ENCODE measurements around the gene EFCAB6. TPM values are rescaled to one million over a fixed set of nuclear protein-coding genes. Genes with fewer than 3 reads are reported as not detected.
A peak's percentile ranks its signal among the peaks of the same experiment; 100 is the strongest.

Gene EFCAB6
- total RNA-seq, 6 donors from 2014 or later: 2.4 to 94.3 (median 6.6) TPM

DNA sequence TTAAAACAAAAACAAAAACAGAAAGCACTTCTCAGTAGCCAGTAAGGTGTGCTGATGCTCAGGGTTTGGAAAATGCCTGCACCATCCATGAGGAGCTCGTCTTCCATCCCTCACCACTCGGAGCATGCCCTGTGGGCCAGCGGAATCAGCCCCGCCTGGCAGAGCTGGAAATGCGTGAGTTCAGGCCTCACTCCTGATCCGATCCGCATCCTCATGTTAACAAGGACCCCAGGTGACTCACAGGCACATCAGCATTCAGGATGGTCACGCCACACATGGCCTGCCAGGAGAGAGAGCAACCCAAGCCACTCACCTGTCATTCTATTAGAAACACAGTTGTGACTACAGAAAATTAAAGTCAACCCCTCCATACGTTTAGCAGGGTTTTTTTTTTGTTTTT is 211.8 kb downstream of the EFCAB6 start:
- DNase-seq (peak in 1 of 2 donors; percentile 41), ATAC-seq (ENCODE audit: low FRiP score in 2 of 2) (no peak)
- H3K27me3 ChIP-seq: no peaks in the 10 kb centered on the region
- H3K4me1 ChIP-seq: no peaks in the 10 kb centered on the region
- no peaks in the 10 kb centered on the region for H3K36me3 ChIP-seq
- 84 to 87% methylated on average over 9 of the region's 9 CpGs for WGBS, 2 donors
- H3K27ac ChIP-seq: no peak overlapping the region
- no peak overlapping the region for H3K4me3 ChIP-seq
- TF ChIP-seq EP300 (IDR thresholded peaks at IDR 0.05) (no peak), POLR2A (IDR thresholded peaks at IDR 0.05) (no peak), POLR2AphosphoS5 (IDR thresholded peaks at IDR 0.05) (no peak)
- H3K9me3 ChIP-seq: no peaks in the 10 kb centered on the region

DNA sequence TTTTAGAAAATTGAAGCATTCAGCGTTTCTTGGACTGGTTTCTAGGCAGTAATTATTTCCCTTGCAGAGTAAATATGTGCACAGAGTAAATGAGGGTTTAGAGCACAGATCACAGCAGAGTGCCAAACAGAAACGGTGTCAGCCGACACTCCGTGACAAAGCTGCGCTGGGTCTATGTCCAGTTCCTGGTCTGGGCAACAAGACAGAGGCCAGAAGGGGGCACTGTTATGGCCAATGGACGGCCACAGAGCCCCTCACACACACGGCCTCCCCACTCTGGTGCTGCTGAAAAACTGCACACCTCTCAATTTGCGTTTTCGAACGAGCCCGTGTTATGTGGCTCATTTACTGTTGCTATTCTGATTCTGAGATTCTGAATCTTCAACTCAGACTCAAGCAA is 219.6 kb downstream of the EFCAB6 start:
- no peak for DNase-seq
- Histone ChIP-seq H3K27ac (no peak overlapping the region), H3K4me1 (no peaks in the 10 kb centered on the region), H3K27me3 (no peaks in the 10 kb centered on the region), H3K36me3 (no peaks in the 10 kb centered on the region), H3K4me3 (no peak overlapping the region), H3K9me3 (no peaks in the 10 kb centered on the region)
- TF ChIP-seq POLR2A (IDR thresholded peaks at IDR 0.05) (no peak), POLR2AphosphoS5 (IDR thresholded peaks at IDR 0.05) (no peak)
- ATAC-seq (ENCODE audit: low FRiP score in 2 of 2): no peak
- WGBS, 2 donors: 58 to 59% methylated on average over 11 of the region's 11 CpGs

DNA sequence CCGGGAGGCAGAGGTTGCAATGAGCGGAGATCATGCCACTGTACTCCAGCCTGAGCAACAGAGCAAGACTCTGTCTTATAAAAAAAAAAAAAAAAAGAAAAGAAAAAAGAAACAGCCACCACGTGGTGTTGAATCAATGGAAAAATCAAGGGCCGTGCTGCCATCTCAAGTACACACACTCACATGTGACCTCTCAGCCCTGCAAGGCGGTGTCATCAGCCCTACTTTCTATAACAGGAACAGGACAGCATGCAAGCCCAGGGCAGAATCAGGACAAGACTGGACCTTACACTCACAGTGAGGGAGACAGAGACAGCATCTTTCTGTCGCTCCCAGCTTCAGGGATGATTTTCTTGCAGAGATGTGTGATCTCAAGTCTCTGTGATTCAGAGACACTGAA is 220.7 kb downstream of the EFCAB6 start:
- no peak for DNase-seq
- Histone ChIP-seq H3K36me3 (no peaks in the 10 kb centered on the region), H3K27me3 (no peaks in the 10 kb centered on the region), H3K4me1 (no peaks in the 10 kb centered on the region), H3K4me3 (no peak overlapping the region), H3K27ac (no peak overlapping the region), H3K9me3 (no peaks in the 10 kb centered on the region)
- TF ChIP-seq, protein P1, sequence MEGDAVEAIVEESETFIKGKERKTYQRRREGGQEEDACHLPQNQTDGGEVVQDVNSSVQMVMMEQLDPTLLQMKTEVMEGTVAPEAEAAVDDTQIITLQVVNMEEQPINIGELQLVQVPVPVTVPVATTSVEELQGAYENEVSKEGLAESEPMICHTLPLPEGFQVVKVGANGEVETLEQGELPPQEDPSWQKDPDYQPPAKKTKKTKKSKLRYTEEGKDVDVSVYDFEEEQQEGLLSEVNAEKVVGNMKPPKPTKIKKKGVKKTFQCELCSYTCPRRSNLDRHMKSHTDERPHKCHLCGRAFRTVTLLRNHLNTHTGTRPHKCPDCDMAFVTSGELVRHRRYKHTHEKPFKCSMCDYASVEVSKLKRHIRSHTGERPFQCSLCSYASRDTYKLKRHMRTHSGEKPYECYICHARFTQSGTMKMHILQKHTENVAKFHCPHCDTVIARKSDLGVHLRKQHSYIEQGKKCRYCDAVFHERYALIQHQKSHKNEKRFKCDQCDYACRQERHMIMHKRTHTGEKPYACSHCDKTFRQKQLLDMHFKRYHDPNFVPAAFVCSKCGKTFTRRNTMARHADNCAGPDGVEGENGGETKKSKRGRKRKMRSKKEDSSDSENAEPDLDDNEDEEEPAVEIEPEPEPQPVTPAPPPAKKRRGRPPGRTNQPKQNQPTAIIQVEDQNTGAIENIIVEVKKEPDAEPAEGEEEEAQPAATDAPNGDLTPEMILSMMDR (IDR thresholded peaks at IDR 0.05): no peak
- TF ChIP-seq POLR2AphosphoS5 (IDR thresholded peaks at IDR 0.05) (no peak), EP300 (IDR thresholded peaks at IDR 0.05) (no peak), POLR2A (IDR thresholded peaks at IDR 0.05) (no peak)
- no peak for ATAC-seq (ENCODE audit: low FRiP score in 2 of 2)
- 80 to 84% methylated on average over 6 of the region's 6 CpGs for WGBS, 2 donors

DNA sequence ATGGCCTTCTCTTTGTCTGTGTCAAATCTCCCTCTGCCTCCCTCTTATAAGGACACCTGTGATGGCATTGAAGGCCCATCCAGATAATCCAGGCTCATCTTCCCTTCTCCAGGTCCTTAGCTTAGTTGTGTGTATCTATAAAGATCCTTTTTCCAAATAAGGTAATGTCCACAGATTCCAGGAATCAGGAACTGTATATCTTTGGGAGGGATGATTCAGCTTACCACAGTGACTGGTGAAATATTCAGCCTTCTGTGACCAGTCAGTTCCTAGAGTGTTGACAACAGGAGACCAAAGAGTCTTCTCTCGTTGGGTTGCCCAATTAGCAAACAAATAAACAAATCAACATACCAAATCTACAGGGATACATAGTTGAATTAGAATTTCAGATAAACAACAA is 224.5 kb downstream of the EFCAB6 start:
- TF ChIP-seq, protein P1 (IDR thresholded peaks at IDR 0.05): no peak
- TF ChIP-seq POLR2AphosphoS5 (IDR thresholded peaks at IDR 0.05): no peak
- no peak for TF ChIP-seq POLR2A (IDR thresholded peaks at IDR 0.05)
- DNase-seq (no peak), ATAC-seq (ENCODE audit: low FRiP score in 2 of 2) (no peak)
- H3K36me3 ChIP-seq: no peaks in the 10 kb centered on the region
- peaks cover 0 to 6% (median 3%) of the 10 kb centered on the region in 4 donors for H3K9me3 ChIP-seq
- H3K27ac ChIP-seq: no peak overlapping the region
- no peaks in the 10 kb centered on the region for H3K4me1 ChIP-seq
- 0% methylated on average over 1 of the region's 1 CpG for WGBS, 2 donors
- H3K27me3 ChIP-seq: no peaks in the 10 kb centered on the region
- no peak overlapping the region for H3K4me3 ChIP-seq

DNA sequence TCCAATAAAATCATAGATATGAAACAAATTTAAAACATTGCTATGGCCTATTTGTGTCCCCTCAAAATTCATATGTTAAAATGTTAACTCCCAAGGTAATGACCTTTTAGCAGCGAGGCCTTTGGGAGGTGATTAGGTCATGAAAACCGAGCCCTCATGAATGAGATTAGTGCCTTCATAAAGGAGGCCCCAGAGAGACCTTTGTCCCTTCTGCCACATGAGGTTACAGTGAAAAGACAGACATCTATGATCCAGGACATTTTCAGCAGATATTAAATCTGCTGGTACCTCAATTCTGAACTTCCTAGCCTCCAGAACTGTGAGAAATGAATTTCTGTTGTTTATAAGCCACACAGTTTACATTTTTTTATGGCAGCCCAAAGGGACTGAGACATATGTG is 228.6 kb downstream of the EFCAB6 start:
- 69 to 71% methylated on average over 2 of the region's 2 CpGs for WGBS, 2 donors
- H3K36me3 ChIP-seq: no peaks in the 10 kb centered on the region
- no peak for DNase-seq
- peaks cover 0 to 8% (median 3%) of the 10 kb centered on the region in 4 donors for H3K9me3 ChIP-seq
- no peaks in the 10 kb centered on the region for H3K27me3 ChIP-seq
- H3K4me3 ChIP-seq: no peak overlapping the region
- no peaks in the 10 kb centered on the region for H3K4me1 ChIP-seq
- ATAC-seq (ENCODE audit: low FRiP score in 2 of 2): no peak
- H3K27ac ChIP-seq: no peak overlapping the region
- TF ChIP-seq, protein P1 (IDR thresholded peaks at IDR 0.05): no peak
- no peak for TF ChIP-seq POLR2AphosphoS5 (IDR thresholded peaks at IDR 0.05)
- no peak for TF ChIP-seq POLR2A (IDR thresholded peaks at IDR 0.05)
- TF ChIP-seq EP300 (IDR thresholded peaks at IDR 0.05): no peak

DNA sequence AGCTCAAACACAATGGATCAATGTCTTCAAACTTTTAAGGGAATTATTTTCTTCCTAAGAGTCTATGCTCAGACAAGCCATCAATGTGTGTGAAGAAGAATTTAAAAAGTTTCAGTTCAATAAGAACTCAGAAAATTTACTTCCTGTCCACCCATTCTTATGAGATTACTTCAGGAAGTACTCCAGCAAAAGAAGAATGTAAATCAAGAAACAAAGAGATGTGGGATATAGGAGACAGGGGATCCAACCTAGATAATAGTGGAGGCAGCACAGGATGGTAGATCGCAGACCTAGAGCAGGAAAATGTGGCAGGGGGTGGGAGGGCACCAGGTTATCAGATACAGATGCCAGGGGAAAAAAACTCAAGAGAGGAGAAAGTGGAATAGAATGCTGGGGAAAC is 229.7 kb downstream of the EFCAB6 start:
- Histone ChIP-seq H3K27ac (no peak overlapping the region), H3K36me3 (no peaks in the 10 kb centered on the region), H3K27me3 (no peaks in the 10 kb centered on the region), H3K9me3 (peaks cover 0 to 8% (median 3%) of the 10 kb centered on the region in 4 donors), H3K4me3 (no peak overlapping the region), H3K4me1 (no peaks in the 10 kb centered on the region)
- TF ChIP-seq, protein P1 (IDR thresholded peaks at IDR 0.05): no peak
- 85% methylated on average over 1 of the region's 1 CpG for WGBS, 2 donors
- ATAC-seq (ENCODE audit: low FRiP score in 2 of 2) (no peak), DNase-seq (no peak)
